GM12872 (cell line): Measurements from ENCODE around the gene HACE1.

Experiments
- TF ChIP-seq, protein P1 (sequence below): IDR thresholded peaks from 3 replicates; pipeline ENCODE4 v1.5.1; 2011; ENCODE audit warnings: low read depth, mild to moderate bottlenecking, low read length, moderate library complexity; ENCODE audit not compliant: insufficient read depth

Gene HACE1

GRCh38 chr6:104784884-104785283, 74.8 kb downstream of the HACE1 start:
- TF ChIP-seq, protein P1, sequence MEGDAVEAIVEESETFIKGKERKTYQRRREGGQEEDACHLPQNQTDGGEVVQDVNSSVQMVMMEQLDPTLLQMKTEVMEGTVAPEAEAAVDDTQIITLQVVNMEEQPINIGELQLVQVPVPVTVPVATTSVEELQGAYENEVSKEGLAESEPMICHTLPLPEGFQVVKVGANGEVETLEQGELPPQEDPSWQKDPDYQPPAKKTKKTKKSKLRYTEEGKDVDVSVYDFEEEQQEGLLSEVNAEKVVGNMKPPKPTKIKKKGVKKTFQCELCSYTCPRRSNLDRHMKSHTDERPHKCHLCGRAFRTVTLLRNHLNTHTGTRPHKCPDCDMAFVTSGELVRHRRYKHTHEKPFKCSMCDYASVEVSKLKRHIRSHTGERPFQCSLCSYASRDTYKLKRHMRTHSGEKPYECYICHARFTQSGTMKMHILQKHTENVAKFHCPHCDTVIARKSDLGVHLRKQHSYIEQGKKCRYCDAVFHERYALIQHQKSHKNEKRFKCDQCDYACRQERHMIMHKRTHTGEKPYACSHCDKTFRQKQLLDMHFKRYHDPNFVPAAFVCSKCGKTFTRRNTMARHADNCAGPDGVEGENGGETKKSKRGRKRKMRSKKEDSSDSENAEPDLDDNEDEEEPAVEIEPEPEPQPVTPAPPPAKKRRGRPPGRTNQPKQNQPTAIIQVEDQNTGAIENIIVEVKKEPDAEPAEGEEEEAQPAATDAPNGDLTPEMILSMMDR = no peak

- TF ChIP-seq, protein P1 = peak; percentile 36; the same call in 2 of the 3 replicates
Measured at GRCh38 chr6:104771258-104771832, 88.4 kb downstream of the HACE1 start.

DNA sequence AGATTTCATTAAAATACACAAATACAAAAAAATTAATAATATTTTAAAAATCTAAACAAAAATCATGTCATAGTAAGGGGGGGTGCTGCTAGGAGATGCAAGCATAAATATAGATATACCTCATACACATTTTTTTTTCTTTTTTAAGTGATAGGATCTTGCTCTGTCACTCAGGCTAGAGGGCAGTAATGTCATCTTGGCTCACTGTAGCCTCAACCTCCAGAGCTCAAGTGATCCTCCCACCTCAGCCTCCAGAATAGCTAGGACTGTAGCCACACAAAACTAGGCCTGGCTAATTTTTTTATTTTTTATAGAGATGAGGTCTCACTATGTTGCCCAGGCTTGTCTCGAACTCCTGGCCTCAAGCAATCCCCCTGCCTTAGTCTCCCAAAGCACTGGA, 90.8 kb downstream of the HACE1 start:
- TF ChIP-seq, protein P1 = no peak

GRCh38 chr6:104766595-104766994, 93.1 kb downstream of the HACE1 start:
- TF ChIP-seq, protein P1 = no peak

DNA sequence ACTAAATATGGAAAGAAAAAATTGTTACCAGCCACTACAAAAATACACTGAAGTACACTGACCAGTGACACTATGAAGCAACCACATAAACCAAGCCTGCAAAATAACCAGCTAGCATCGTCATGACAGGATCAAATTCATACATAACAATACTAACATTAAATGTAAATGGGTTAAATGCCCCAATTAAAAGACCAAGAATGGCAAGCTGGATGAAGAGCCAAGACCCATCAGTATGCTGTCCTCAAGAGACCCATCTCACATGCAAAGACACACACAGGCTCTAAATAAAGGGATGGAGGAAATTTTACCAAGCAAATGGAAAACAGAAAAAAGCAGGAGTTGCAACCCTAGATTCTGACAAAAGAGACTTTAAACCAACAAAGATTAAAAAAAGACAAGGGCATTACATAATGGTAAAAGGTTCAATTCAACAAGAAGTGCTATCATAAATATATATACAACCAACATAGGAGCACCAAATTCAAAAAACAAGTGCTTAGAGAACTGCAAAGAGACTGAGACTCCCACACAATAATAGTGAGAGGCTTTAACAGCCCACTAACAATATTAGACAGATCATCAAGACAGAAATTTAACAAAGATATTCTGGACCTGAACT, 104.8 kb downstream of the HACE1 start:
- TF ChIP-seq, protein P1 = no peak

GRCh38 chr6:104753251-104753650, 106.5 kb downstream of the HACE1 start:
- TF ChIP-seq, protein P1 = no peak

DNA sequence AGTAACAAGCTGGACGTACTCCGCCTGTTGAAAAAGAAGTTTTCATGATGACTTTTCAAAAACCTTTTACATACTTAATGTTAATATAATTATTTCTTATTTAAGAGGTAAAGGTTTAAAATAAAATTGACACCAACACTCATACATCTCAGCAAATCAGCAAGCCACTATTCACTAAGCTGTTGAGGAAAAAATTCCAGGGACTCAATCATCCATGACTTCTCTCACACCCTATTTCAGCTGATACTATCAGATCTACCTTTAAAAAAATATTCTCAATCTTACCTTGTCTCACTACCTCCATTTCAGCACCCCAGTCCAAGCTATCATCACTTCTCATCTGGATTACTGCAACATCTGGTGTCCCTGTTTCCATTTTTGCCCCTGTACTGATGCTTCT, 109.3 kb downstream of the HACE1 start:
- TF ChIP-seq, protein P1 = no peak
